ENCODE results near the gene NT5M.

NT5M gene

GRCh38 chr17:17355426-17355825 lies 52.3 kb downstream of the NT5M start:
- no peak for DNase-seq (ENCODE audit: low spot score)

GRCh38 chr17:17356149-17356930 lies 53.2 kb downstream of the NT5M start:
- DNase-seq (ENCODE audit: low spot score), result peak; percentile 71

GRCh38 chr17:17356931-17357270 lies 53.7 kb downstream of the NT5M start:
- DNase-seq (ENCODE audit: low spot score), result no peak

GRCh38 chr17:17358060-17358751 lies 55.0 kb downstream of the NT5M start:
- DNase-seq (ENCODE audit: low spot score), result no peak

GRCh38 chr17:17358866-17359265 lies 55.7 kb downstream of the NT5M start:
- DNase-seq (ENCODE audit: low spot score), result no peak

GRCh38 chr17:17359271-17359670 lies 56.1 kb downstream of the NT5M start:
- DNase-seq (ENCODE audit: low spot score), result no peak

GRCh38 chr17:17360087-17360730 lies 57.0 kb downstream of the NT5M start:
- no peak for DNase-seq (ENCODE audit: low spot score)

- no peak for DNase-seq (ENCODE audit: low spot score)
Measured at GRCh38 chr17:17361543-17361866, 58.3 kb downstream of the NT5M start.

- no peak for DNase-seq (ENCODE audit: low spot score)
Measured at GRCh38 chr17:17361867-17362539, 58.8 kb downstream of the NT5M start.

- no peak for DNase-seq (ENCODE audit: low spot score)
Measured at GRCh38 chr17:17362540-17362930, 59.4 kb downstream of the NT5M start.

GRCh38 chr17:17363638-17364337 lies 60.6 kb downstream of the NT5M start:
- DNase-seq (ENCODE audit: low spot score), result peak; percentile 22

GRCh38 chr17:17364338-17364667 lies 61.1 kb downstream of the NT5M start:
- no peak for DNase-seq (ENCODE audit: low spot score)

GRCh38 chr17:17365476-17366110 lies 62.4 kb downstream of the NT5M start:
- DNase-seq (ENCODE audit: low spot score), result no peak

- no peak for DNase-seq (ENCODE audit: low spot score)
Measured at GRCh38 chr17:17366235-17366634, 63.1 kb downstream of the NT5M start.

- no peak for DNase-seq (ENCODE audit: low spot score)
Measured at GRCh38 chr17:17366941-17367875, 64.0 kb downstream of the NT5M start.

- DNase-seq (ENCODE audit: low spot score), result no peak
Measured at GRCh38 chr17:17367931-17368330, 64.8 kb downstream of the NT5M start.

GRCh38 chr17:17370711-17371110 lies 67.5 kb downstream of the NT5M start:
- DNase-seq (ENCODE audit: low spot score), result no peak

- no peak for DNase-seq (ENCODE audit: low spot score)
Measured at GRCh38 chr17:17372856-17373520, 69.8 kb downstream of the NT5M start.

- no peak for DNase-seq (ENCODE audit: low spot score)
Measured at GRCh38 chr17:17375841-17376240, 72.7 kb downstream of the NT5M start.

GRCh38 chr17:17376362-17376761 lies 73.2 kb downstream of the NT5M start:
- no peak for DNase-seq (ENCODE audit: low spot score)
